Measurements from ENCODE around the gene HYAL4. TPM values are rescaled to one million over a fixed set of nuclear protein-coding genes. Genes with fewer than 3 reads are reported as not detected.
"Not testable (repeated sequence)": the region's sequence is repeated elsewhere in the genome, so short reads cannot be mapped to it uniquely, and the experiment has no call there.

HYAL4 gene
- total and polyA plus RNA-seq, 2 donors from 2014 or later: 0.24 TPM; not detected in 1

GRCh38 chr7:123888192-123888591 lies 43.2 kb downstream of the HYAL4 start:
- Histone ChIP-seq H3K27ac (ENCODE audit: low read depth in 2 of 2, low read length in 2 of 2) (no peak overlapping the region), H3K27me3 (ENCODE audit: control insufficient read depth, insufficient read depth, low read length) (no peaks in the 10 kb centered on the region), H3K4me3 (ENCODE audit: low read length in 3 of 3) (no peak overlapping the region), H3K36me3 (ENCODE audit: control insufficient read depth in 2 of 3, insufficient read depth in 3 of 3, low read length in 3 of 3) (no peaks in the 10 kb centered on the region), H3K9me3 (ENCODE audit: control insufficient read depth in 2 of 3, insufficient read depth in 1 of 3, low read length in 3 of 3) (peaks cover 0 to 2% (median 0%) of the 10 kb centered on the region in 3 donors), H3K4me1 (ENCODE audit: control insufficient read depth in 2 of 3, insufficient read depth in 2 of 3, low read depth in 1 of 3, low read length in 3 of 3) (no peaks in the 10 kb centered on the region), H3K9ac (ENCODE audit: low read length in 3 of 3) (no peak overlapping the region)
- DNase-seq (no peak), FAIRE-seq (no peak)
- no peak for TF ChIP-seq CTCF (IDR thresholded peaks at IDR 0.05; ENCODE audit: borderline replicate concordance, extremely low read depth, insufficient read depth)
- intact Hi-C loops (cut with DNase I): no loop called here

GRCh38 chr7:123894753-123895152 lies 49.8 kb downstream of the HYAL4 start:
- H3K4me3 ChIP-seq (ENCODE audit: low read length in 3 of 3); intact Hi-C loops (cut with DNase I); H3K9ac ChIP-seq (ENCODE audit: low read length in 3 of 3); H3K36me3 ChIP-seq (ENCODE audit: control insufficient read depth in 2 of 3, insufficient read depth in 3 of 3, low read length in 3 of 3); H3K27ac ChIP-seq (ENCODE audit: low read depth in 2 of 2, low read length in 2 of 2); H3K4me1 ChIP-seq (ENCODE audit: control insufficient read depth in 2 of 3, insufficient read depth in 2 of 3, low read depth in 1 of 3, low read length in 3 of 3); FAIRE-seq; H3K27me3 ChIP-seq (ENCODE audit: control insufficient read depth, insufficient read depth, low read length); DNase-seq; H3K9me3 ChIP-seq (ENCODE audit: control insufficient read depth in 2 of 3, insufficient read depth in 1 of 3, low read length in 3 of 3): not testable (repeated sequence)

GRCh38 chr7:123901101-123901500 lies 56.1 kb downstream of the HYAL4 start:
- FAIRE-seq (no peak), DNase-seq (no peak)
- H3K36me3 ChIP-seq (ENCODE audit: control insufficient read depth in 2 of 3, insufficient read depth in 3 of 3, low read length in 3 of 3): no peaks in the 10 kb centered on the region
- no peaks in the 10 kb centered on the region for H3K27me3 ChIP-seq (ENCODE audit: control insufficient read depth, insufficient read depth, low read length)
- intact Hi-C loops (cut with DNase I): no loop called here
- no peak overlapping the region for H3K27ac ChIP-seq (ENCODE audit: low read depth in 2 of 2, low read length in 2 of 2)
- TF ChIP-seq CTCF (IDR thresholded peaks at IDR 0.05; ENCODE audit: borderline replicate concordance, extremely low read depth, insufficient read depth): no peak
- H3K4me3 ChIP-seq (ENCODE audit: low read length in 3 of 3): no peak overlapping the region
- no peaks in the 10 kb centered on the region for H3K4me1 ChIP-seq (ENCODE audit: control insufficient read depth in 2 of 3, insufficient read depth in 2 of 3, low read depth in 1 of 3, low read length in 3 of 3)
- H3K9me3 ChIP-seq (ENCODE audit: control insufficient read depth in 2 of 3, insufficient read depth in 1 of 3, low read length in 3 of 3): peaks cover 0 to 2% (median 0%) of the 10 kb centered on the region in 3 donors
- H3K9ac ChIP-seq (ENCODE audit: low read length in 3 of 3): no peak overlapping the region

GRCh38 chr7:123905714-123906113 lies 60.7 kb downstream of the HYAL4 start:
- no peak overlapping the region for H3K9ac ChIP-seq (ENCODE audit: low read length in 3 of 3)
- no peak overlapping the region for H3K27ac ChIP-seq (ENCODE audit: low read depth in 2 of 2, low read length in 2 of 2)
- no peaks in the 10 kb centered on the region for H3K4me1 ChIP-seq (ENCODE audit: control insufficient read depth in 2 of 3, insufficient read depth in 2 of 3, low read depth in 1 of 3, low read length in 3 of 3)
- H3K36me3 ChIP-seq (ENCODE audit: control insufficient read depth in 2 of 3, insufficient read depth in 3 of 3, low read length in 3 of 3): no peaks in the 10 kb centered on the region
- intact Hi-C loops (cut with DNase I): no loop called here
- no peak for DNase-seq
- peaks cover 0 to 2% (median 0%) of the 10 kb centered on the region in 3 donors for H3K9me3 ChIP-seq (ENCODE audit: control insufficient read depth in 2 of 3, insufficient read depth in 1 of 3, low read length in 3 of 3)
- TF ChIP-seq CTCF (IDR thresholded peaks at IDR 0.05; ENCODE audit: borderline replicate concordance, extremely low read depth, insufficient read depth): no peak
- FAIRE-seq: no peak
- no peaks in the 10 kb centered on the region for H3K27me3 ChIP-seq (ENCODE audit: control insufficient read depth, insufficient read depth, low read length)
- no peak overlapping the region for H3K4me3 ChIP-seq (ENCODE audit: low read length in 3 of 3)
